Measurements from ENCODE around the gene FITM2. TPM values are rescaled to one million over a fixed set of nuclear protein-coding genes. Genes with fewer than 3 reads are reported as not detected.
"Not testable (repeated sequence)": the region's sequence is repeated elsewhere in the genome, so short reads cannot be mapped to it uniquely, and the experiment has no call there.

FITM2 gene
- total RNA-seq, 1 donor from 2014 or later = 5.5 TPM

GRCh38 chr20:44301285-44301684 is 9.7 kb downstream of the FITM2 start:
- Histone ChIP-seq H3K36me3 (ENCODE audit: control insufficient read depth, insufficient read depth, low read length) (no peaks in the 10 kb centered on the region), H3K27me3 (ENCODE audit: control insufficient read depth, insufficient read depth, low read length) (no peaks in the 10 kb centered on the region), H3K4me3 (ENCODE audit: low read depth, low read length) (no peak overlapping the region)
- no peak for TF ChIP-seq CTCF (IDR thresholded peaks at IDR 0.05; ENCODE audit: insufficient read depth, low read length, poor library complexity, severe bottlenecking)
- DNase-seq (ENCODE audit: low read depth) = no peak

DNA sequence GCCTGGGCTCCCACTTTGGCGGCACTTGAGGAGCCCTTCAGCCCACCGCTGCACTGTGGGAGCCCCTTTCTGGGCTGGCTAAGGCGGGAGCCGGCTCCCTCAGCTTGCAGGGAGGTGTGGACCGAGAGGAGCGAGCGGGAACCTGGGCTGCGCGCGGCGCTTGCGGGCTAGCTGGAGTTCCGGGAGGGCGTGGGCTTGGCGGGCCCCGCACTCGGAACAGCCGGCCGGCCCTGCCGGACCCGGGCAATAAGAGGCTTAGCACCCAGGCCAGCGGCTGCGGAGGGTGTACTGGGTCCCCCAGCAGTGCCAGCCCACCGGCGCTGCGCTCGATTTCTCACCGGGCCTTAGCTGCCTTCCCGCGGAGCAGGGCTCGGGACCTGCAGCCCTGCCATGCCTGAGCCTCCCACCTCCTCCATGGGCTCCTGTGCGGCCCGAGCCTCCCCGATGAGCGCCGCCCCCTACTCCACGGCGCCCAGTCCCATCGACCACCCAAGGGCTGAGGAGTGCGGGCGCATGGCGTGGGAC is 11.9 kb downstream of the FITM2 start:
- H3K4me3 ChIP-seq (ENCODE audit: low read depth, low read length); H3K27me3 ChIP-seq (ENCODE audit: control insufficient read depth, insufficient read depth, low read length); DNase-seq (ENCODE audit: low read depth); H3K36me3 ChIP-seq (ENCODE audit: control insufficient read depth, insufficient read depth, low read length): not testable (repeated sequence)

GRCh38 chr20:44297721-44298120 is 13.3 kb downstream of the FITM2 start:
- no peak overlapping the region for H3K4me3 ChIP-seq (ENCODE audit: low read depth, low read length)
- H3K27me3 ChIP-seq (ENCODE audit: control insufficient read depth, insufficient read depth, low read length) = no peaks in the 10 kb centered on the region
- no peaks in the 10 kb centered on the region for H3K36me3 ChIP-seq (ENCODE audit: control insufficient read depth, insufficient read depth, low read length)
- no peak for DNase-seq (ENCODE audit: low read depth)
- no peak for TF ChIP-seq CTCF (IDR thresholded peaks at IDR 0.05; ENCODE audit: insufficient read depth, low read length, poor library complexity, severe bottlenecking)

GRCh38 chr20:44296011-44296410 is 15.0 kb downstream of the FITM2 start:
- H3K36me3 ChIP-seq (ENCODE audit: control insufficient read depth, insufficient read depth, low read length) = no peaks in the 10 kb centered on the region
- H3K4me3 ChIP-seq (ENCODE audit: low read depth, low read length) = no peak overlapping the region
- DNase-seq (ENCODE audit: low read depth) = no peak
- TF ChIP-seq CTCF (IDR thresholded peaks at IDR 0.05; ENCODE audit: insufficient read depth, low read length, poor library complexity, severe bottlenecking) = no peak
- no peaks in the 10 kb centered on the region for H3K27me3 ChIP-seq (ENCODE audit: control insufficient read depth, insufficient read depth, low read length)

- Histone ChIP-seq H3K27me3 (ENCODE audit: control insufficient read depth, insufficient read depth, low read length) (no peaks in the 10 kb centered on the region), H3K4me3 (ENCODE audit: low read depth, low read length) (no peak overlapping the region)
Observed at GRCh38 chr20:44291754-44292153, 19.2 kb downstream of the FITM2 start.

GRCh38 chr20:44288252-44288651 is 22.8 kb downstream of the FITM2 start:
- no peak overlapping the region for H3K4me3 ChIP-seq (ENCODE audit: low read depth, low read length)
- H3K36me3 ChIP-seq (ENCODE audit: control insufficient read depth, insufficient read depth, low read length) = no peaks in the 10 kb centered on the region
- no peak for TF ChIP-seq CTCF (IDR thresholded peaks at IDR 0.05; ENCODE audit: insufficient read depth, low read length, poor library complexity, severe bottlenecking)
- no peak for DNase-seq (ENCODE audit: low read depth)
- H3K27me3 ChIP-seq (ENCODE audit: control insufficient read depth, insufficient read depth, low read length) = no peaks in the 10 kb centered on the region

More at GRCh38 chr20:44291754-44292153, 19.2 kb downstream of the FITM2 start:
- no peak for DNase-seq (ENCODE audit: low read depth)
- H3K36me3 ChIP-seq (ENCODE audit: control insufficient read depth, insufficient read depth, low read length) = no peaks in the 10 kb centered on the region
- TF ChIP-seq CTCF (IDR thresholded peaks at IDR 0.05; ENCODE audit: insufficient read depth, low read length, poor library complexity, severe bottlenecking) = no peak

All from kidney epithelial cell (primary cell).